HG02943 (cell line): ENCODE results near the gene PLEKHH2.
A peak's percentile ranks its signal among the peaks of the same experiment; 100 is the strongest.
"Not testable (repeated sequence)": the region's sequence is repeated elsewhere in the genome, so short reads cannot be mapped to it uniquely, and the experiment has no call there.

ENCODE experiments used
- ATAC-seq: cut with Tn5 transposase; IDR thresholded peaks from one replicate; pipeline ENCODE4 v1.9.1; 2021; ENCODE audit warnings: mild to moderate bottlenecking, low read depth, moderate library complexity; ENCODE audit not compliant: unreplicated experiment

PLEKHH2 gene

GRCh38 chr2:43637030-43637803 is at the start of gene PLEKHH2:
TSS of gene PLEKHH2 (plus strand) at chr2:43637260. CDS start at chr2:43644674, 7,414 bp downstream.
- peak; percentile 91 for ATAC-seq

DNA sequence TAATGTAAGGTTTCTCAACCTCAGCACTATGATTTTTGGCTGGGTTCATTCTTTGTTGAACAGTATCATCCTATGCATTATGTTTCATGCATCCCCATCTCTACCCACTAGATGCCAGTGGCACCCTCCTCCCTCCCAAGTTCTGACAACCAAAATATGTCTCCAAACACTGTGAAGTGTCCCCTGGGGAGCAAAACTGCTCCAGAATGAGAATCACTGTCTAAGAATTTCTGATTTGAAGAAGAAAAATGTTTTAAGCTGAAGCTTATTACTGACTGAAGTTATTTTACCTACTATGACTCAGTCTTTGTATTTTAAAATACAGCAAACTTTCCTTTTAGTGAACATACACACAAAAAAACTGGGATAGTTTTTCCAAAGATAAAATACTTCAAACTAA is 44.6 kb upstream of the PLEKHH2 start:
- ATAC-seq, result no peak

GRCh38 chr2:43593254-43593653 is 43.8 kb upstream of the PLEKHH2 start:
- ATAC-seq, result no peak

GRCh38 chr2:43594875-43595274 is 42.2 kb upstream of the PLEKHH2 start:
- ATAC-seq, result no peak

- ATAC-seq, result peak; percentile 99
Measured at GRCh38 chr2:43595603-43596412, 41.3 kb upstream of the PLEKHH2 start, which contains the start of gene THADA. TSS of gene THADA (minus strand) at chr2:43596038. CDS start at chr2:43592392, 3,646 bp downstream.

GRCh38 chr2:43600596-43600995 is 36.5 kb upstream of the PLEKHH2 start:
- not testable (repeated sequence) for ATAC-seq

DNA sequence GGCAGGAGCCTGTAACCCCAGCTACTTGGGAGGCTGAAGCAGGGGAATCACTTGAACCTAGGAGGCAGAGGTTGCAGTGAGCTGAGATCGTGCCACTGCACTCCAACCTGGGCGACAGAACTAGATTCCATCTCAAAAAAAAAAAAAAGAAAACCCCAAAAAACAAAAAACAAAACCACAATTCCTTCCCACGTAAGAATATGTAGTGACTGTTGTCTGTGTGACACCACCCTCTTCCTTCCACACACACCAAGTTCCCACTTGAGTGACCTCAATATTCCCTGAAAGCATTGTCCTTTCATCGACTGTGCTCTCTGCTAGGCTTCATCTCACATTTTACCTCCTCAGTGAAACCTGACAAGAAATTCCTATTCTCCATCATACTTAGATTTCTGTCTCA is 32.4 kb upstream of the PLEKHH2 start:
- no peak for ATAC-seq

- no peak for ATAC-seq
Measured at GRCh38 chr2:43605079-43605655, 31.9 kb upstream of the PLEKHH2 start.

DNA sequence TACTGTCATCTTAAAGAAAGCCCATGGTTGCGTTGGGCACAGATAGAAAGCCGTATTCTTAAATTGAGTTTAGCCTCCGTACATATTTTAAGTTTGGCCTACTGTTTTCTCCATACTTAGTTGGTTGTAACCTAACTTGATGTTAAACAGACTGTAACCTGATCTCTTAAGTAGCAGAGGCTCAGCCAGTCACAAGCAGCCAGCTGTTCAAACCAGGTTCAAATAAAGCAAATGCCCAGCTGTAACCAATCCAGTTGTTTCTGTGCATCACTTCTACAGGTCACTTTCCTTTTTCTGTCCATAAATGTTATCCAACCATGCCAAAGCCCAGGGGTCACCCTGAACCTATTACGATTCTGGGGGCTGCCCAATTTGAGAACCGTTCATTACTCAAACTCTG is 31.2 kb upstream of the PLEKHH2 start:
- no peak for ATAC-seq

DNA sequence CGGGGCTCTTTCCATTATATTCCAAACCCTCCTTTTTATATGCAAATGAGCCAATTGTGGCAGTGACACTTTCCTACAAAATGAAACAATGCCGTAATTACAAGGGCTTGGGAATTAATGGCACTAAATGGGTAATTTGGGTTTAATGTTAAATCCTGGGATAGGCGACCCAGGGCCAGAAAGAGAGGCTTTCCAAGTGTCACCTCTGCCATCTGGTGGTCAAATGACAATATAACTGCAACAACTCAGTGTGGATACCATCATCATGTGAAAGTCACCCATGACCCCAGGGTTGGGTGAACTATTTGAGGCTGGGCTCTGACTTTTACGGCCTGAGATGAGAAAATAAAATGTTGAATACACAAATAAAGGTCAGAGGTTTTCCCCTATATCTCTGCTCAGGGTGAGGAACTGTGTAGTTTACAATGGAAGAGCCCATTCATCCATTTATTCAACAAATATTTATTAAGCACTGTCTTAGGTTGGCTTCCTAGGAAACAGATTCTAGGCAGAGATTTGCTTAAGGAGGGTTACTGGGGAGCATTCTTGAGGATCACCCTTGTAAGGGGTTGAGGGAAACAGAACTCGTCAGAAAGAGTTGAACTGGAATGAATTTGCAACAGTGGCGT is 27.7 kb upstream of the PLEKHH2 start:
- no peak for ATAC-seq

DNA sequence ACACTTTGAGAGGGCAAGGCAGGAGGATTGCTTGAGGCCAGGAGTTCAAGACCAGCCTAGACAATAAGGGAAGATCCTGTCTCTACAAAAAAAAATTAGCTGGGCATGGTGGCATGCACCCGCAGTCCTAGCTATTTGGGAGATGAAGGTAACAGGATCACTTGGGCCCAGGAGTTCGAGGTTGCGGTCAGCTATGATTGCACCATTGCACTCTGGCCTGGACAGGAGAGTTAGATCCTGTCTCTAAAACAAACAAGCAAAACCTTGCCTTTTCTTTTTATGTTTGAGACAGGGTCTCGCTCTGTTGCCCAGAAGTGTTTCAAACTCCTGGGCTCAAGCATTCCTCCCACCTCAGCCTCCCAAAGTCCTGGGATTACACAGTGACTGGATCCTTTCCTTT is 26.7 kb upstream of the PLEKHH2 start:
- ATAC-seq, result no peak

- peak; percentile 70 for ATAC-seq
Measured at GRCh38 chr2:43611987-43612894, 24.8 kb upstream of the PLEKHH2 start.

- no peak for ATAC-seq
Measured at GRCh38 chr2:43612944-43613343, 24.1 kb upstream of the PLEKHH2 start.

GRCh38 chr2:43616967-43617680 is 19.9 kb upstream of the PLEKHH2 start:
- no peak for ATAC-seq

DNA sequence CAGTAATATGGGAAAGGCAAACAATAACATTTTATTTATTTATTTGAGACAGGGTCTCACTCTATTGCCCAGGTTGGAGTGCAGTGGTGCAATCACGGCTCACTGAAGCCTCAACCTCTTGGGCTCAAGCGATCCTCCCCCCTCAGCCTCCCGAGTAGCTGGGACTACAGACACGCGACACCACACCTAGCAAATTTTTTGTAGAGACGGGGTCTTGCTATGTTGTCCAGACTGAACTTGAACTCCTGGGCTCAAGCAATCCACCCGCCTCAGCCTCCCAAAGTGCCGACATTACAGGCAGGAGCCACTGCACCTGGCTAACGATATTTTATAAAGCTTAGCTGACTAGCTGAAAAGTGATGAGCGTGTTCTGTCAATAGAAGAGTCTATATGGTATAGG is 17.5 kb upstream of the PLEKHH2 start:
- no peak for ATAC-seq

DNA sequence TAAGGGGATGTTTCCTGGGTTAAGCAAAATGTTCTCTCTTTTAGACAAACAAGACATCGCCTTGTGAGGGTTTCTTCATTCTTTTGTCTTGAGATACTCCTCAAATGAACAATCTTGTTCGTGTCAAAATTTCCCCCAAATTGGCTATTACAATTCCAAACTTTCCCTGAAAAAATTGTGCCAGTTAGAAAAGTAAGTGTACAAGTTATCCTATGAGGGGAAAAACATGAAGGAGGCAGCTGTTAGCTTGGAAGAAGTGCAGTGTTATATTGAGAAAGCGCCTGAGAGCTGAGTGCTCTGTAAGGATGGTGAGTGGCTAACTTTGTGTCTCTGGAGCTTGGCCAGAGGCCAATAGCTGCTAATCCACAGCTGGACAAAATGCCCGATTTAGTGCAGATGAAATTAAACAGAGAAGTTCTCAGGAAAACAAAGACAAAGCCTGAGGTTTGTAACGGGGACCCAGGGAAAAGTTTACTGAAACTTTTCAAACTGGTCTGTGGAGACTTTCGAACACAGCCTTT is 14.1 kb upstream of the PLEKHH2 start:
- no peak for ATAC-seq

- ATAC-seq, result no peak
Measured at GRCh38 chr2:43631618-43632317, 5.3 kb upstream of the PLEKHH2 start.

DNA sequence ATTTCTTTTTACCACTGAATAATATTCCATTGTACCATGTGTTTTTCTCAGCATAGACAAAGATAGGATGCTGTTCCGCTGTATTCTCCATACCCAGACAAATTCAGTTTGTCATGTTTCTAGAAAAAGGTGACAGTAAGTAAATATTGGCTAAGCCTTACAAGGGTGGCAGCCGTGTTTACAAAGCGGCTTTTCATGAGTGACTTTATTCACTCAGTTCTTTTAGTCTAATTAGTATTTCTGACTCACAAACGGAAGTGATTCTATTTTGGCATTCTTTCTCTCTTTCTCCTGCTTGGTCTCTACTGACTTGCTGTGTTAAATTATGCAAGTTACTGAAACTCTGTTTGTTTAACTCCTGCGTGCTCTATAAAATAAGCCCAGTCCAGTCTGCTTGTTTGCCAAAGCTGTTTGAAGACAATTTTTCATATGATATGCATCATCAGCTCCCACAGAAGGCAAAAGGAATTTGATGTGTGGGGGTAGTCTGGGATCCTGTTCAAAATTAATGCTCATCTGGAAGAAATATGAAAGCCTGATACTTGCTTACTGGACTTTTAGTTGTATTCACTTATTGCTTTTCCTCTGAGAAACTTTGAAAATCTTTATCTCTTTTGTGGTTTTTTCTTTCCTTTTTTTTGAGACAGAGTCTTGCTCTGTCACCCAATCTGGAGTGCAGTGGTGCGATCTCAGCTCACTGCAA is 2.3 kb upstream of the PLEKHH2 start:
- ATAC-seq, result no peak
